ENCODE results near the gene GRIK4.

GRIK4 gene

DNA sequence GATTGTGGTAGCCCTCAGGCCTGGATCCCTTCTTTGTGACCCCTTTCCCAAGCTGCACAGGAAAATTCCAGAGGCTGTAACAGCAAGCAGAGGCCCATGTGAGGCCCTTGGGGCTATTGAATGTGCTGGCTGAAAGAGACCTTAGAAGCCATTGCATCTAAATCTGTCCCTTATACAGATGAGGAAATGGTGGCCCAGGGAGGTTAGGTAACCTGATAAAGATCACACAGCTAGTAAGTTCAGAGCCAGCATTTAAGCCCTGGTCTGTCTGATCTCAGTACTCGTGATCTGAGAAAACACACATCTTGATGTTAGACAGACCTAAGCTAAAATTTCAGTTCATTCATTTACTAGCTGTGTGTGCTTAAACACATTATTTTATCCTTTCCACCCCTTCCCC, 396.4 kb downstream of the GRIK4 start:
- TF ChIP-seq, protein P1, sequence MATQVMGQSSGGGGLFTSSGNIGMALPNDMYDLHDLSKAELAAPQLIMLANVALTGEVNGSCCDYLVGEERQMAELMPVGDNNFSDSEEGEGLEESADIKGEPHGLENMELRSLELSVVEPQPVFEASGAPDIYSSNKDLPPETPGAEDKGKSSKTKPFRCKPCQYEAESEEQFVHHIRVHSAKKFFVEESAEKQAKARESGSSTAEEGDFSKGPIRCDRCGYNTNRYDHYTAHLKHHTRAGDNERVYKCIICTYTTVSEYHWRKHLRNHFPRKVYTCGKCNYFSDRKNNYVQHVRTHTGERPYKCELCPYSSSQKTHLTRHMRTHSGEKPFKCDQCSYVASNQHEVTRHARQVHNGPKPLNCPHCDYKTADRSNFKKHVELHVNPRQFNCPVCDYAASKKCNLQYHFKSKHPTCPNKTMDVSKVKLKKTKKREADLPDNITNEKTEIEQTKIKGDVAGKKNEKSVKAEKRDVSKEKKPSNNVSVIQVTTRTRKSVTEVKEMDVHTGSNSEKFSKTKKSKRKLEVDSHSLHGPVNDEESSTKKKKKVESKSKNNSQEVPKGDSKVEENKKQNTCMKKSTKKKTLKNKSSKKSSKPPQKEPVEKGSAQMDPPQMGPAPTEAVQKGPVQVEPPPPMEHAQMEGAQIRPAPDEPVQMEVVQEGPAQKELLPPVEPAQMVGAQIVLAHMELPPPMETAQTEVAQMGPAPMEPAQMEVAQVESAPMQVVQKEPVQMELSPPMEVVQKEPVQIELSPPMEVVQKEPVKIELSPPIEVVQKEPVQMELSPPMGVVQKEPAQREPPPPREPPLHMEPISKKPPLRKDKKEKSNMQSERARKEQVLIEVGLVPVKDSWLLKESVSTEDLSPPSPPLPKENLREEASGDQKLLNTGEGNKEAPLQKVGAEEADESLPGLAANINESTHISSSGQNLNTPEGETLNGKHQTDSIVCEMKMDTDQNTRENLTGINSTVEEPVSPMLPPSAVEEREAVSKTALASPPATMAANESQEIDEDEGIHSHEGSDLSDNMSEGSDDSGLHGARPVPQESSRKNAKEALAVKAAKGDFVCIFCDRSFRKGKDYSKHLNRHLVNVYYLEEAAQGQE (IDR thresholded peaks at IDR 0.05; ENCODE audit: insufficient read depth in 1 of 2, low read depth in 2 of 2, low read length in 2 of 2): no peak
- no peak for TF ChIP-seq TAF1 (IDR thresholded peaks at IDR 0.05; ENCODE audit: borderline replicate concordance, insufficient read depth, low read length)
- TF ChIP-seq SIN3A (IDR thresholded peaks at IDR 0.05; ENCODE audit: borderline replicate concordance, insufficient read depth, low read length): no peak
- TF ChIP-seq POLR2AphosphoS5 (IDR thresholded peaks at IDR 0.05; ENCODE audit: low read depth, low read length): no peak
- TF ChIP-seq FOXP2 (optimal IDR thresholded peaks at IDR 0.05; ENCODE audit: borderline replicate concordance, extremely low read depth, extremely low read length, insufficient read depth): no peak

DNA sequence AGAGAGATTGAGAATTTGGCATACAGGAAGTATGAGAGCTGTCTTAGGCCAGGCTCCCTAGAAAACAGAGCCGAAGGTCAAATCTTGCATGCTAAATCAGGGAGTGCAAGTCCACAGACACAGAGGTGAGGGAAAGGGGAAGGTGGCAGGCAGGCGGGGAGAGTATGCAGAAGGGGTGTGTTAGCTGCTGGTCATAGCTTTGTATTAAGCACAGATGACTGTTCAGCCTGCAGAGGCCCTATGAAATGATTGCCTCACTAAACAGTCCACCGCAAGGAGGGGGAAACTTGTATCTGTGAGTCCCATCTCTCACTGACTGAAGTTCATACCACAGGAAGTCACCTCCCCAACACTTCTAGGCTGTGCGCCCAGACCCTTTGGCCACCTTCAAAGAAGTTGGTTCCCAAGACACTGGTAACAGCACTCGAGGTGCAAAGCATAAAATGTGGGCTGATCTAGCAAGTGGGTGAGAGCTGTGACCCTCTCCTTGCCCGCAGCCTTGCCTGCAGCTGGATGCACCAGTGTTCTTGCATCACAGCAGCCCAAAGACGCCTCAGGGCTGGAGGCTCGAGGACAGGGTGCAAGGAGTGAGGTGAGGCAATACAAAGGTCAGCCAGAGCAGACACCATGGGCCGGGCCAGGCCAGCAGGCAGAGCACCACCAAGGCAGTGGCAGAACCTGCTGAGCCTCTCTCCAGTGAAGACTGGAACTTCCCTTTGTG, 397.1 kb downstream of the GRIK4 start:
- TF ChIP-seq FOXP2 (optimal IDR thresholded peaks at IDR 0.05; ENCODE audit: borderline replicate concordance, extremely low read depth, extremely low read length, insufficient read depth) (no peak), SIN3A (IDR thresholded peaks at IDR 0.05; ENCODE audit: borderline replicate concordance, insufficient read depth, low read length) (no peak), TAF1 (IDR thresholded peaks at IDR 0.05; ENCODE audit: borderline replicate concordance, insufficient read depth, low read length) (no peak), POLR2AphosphoS5 (IDR thresholded peaks at IDR 0.05; ENCODE audit: low read depth, low read length) (no peak)
- TF ChIP-seq, protein P1 (IDR thresholded peaks at IDR 0.05; ENCODE audit: insufficient read depth in 1 of 2, low read depth in 2 of 2, low read length in 2 of 2): no peak

DNA sequence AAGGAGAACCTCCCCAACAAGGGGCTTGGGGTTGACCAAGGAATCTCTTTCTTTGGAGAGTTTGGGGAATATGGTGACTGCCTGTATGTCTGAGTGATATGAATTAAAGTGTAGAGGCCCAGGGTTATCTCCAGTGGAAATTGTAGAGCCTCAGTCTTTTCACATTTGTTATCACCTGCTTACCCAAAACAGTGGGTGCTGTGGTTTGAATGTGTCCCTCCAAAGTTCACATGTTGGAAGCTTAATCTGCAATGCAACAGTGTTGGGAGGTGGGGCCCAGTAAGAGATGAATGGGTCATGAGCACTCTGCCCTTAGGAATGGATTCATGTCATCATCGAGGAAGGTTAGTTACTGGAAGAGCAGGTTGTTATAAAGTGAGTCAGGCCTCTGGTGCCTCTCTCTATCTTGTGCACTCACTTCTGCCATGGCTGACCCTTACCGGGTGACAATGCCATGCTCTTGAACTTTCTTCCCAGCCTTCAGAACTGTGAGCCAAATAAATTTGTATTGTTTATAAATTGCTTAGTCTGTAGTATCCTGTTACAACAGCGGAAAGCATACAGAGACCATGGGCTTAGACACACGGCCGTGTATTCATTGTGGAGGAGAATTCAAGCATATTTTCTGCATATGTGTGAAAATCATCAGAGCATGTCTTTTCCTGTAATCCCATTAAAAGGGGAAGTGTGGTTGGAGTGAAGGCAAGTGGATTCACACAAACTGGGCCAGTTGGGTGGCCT, 398.3 kb downstream of the GRIK4 start:
- TF ChIP-seq TAF1 (IDR thresholded peaks at IDR 0.05; ENCODE audit: borderline replicate concordance, insufficient read depth, low read length): no peak
- no peak for TF ChIP-seq POLR2AphosphoS5 (IDR thresholded peaks at IDR 0.05; ENCODE audit: low read depth, low read length)
- TF ChIP-seq, protein P1 (IDR thresholded peaks at IDR 0.05; ENCODE audit: insufficient read depth in 1 of 2, low read depth in 2 of 2, low read length in 2 of 2): no peak
- TF ChIP-seq FOXP2 (optimal IDR thresholded peaks at IDR 0.05; ENCODE audit: borderline replicate concordance, extremely low read depth, extremely low read length, insufficient read depth): no peak
- TF ChIP-seq SIN3A (IDR thresholded peaks at IDR 0.05; ENCODE audit: borderline replicate concordance, insufficient read depth, low read length): no peak

DNA sequence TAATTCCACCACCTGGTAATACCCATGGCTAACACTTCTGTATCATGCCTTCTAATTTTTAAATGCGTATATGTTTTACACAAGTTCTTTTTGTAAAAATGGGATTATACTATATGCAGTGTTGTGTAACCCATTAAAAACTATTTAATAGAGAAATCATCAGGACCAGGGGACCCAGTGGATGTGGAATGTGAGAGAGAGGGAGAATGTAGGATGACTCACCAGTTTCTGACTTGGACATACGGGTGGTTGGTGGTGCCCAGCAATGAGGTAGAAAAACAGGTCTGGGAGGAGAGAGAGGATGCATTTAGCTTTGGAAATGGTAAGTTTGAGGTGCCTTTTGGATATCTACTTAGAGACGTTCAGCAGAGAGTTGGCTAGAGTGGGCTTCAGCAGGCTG, 400.4 kb downstream of the GRIK4 start:
- TF ChIP-seq SIN3A (IDR thresholded peaks at IDR 0.05; ENCODE audit: borderline replicate concordance, insufficient read depth, low read length) (no peak), POLR2AphosphoS5 (IDR thresholded peaks at IDR 0.05; ENCODE audit: low read depth, low read length) (no peak), FOXP2 (optimal IDR thresholded peaks at IDR 0.05; ENCODE audit: borderline replicate concordance, extremely low read depth, extremely low read length, insufficient read depth) (no peak), TAF1 (IDR thresholded peaks at IDR 0.05; ENCODE audit: borderline replicate concordance, insufficient read depth, low read length) (no peak)
- TF ChIP-seq, protein P1 (IDR thresholded peaks at IDR 0.05; ENCODE audit: insufficient read depth in 1 of 2, low read depth in 2 of 2, low read length in 2 of 2): no peak

Measured in PFSK-1 (cell line).